ENCODE measurements around the gene RNU1-2. TPM values are rescaled to one million over a fixed set of nuclear protein-coding genes. Genes with fewer than 3 reads are reported as not detected.
A peak's percentile ranks its signal among the peaks of the same experiment; 100 is the strongest.
"Not testable (repeated sequence)": the region's sequence is repeated elsewhere in the genome, so short reads cannot be mapped to it uniquely, and the experiment has no call there.

The RNU1-2 gene
- total and polyA plus RNA-seq, 2 of the 8 experiments (the other 6 are each of a cell fraction or from before 2014, with no cell fraction given): 145 to 1,303 TPM

DNA sequence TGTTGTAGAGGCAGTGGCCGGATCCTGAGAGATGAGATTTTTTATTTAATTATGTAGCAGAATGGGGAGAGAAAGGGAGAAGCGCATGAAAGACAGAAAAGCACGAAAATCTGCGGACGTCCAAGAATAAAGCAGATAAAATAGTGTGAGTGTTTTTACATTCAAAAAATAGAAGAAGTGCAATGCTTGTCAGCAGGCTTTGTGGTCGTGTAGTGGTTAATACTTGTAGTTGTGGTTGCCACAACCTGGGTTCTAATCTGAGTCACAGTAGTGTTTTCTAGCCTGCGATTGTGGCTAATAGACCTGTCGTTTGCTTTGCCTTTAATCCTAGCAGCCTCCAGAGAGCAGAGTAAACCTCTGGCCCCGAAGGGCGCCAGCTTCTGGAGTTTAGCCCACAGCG is 32.8 kb upstream of the RNU1-2 start:
- H3K79me1 ChIP-seq (ENCODE audit: low read depth, low read length); H3K4me3 ChIP-seq (ENCODE audit: extremely low read depth in 1 of 4, insufficient read depth in 2 of 4, low read depth in 3 of 4, low read length in 4 of 4); H3K23me2 ChIP-seq (ENCODE audit: low read depth, low read length); H2BK12ac ChIP-seq (ENCODE audit: low read depth, low read length); H2AK5ac ChIP-seq (ENCODE audit: low read depth, low read length); H4K91ac ChIP-seq (replicated peaks; ENCODE audit: insufficient read length, low read length); H3K9ac ChIP-seq (replicated peaks in 1 of 4; ENCODE audit: extremely low read depth in 1 of 4, low read depth in 3 of 4, low read length in 3 of 4); H3K4ac ChIP-seq (replicated peaks; ENCODE audit: insufficient read length, low read depth, low read length); DNase-seq (ENCODE audit: low read depth in 1 of 2, low spot score in 2 of 2); H3K4me2 ChIP-seq (ENCODE audit: insufficient read depth in 1 of 2, low read depth in 2 of 2, low read length in 2 of 2); H2BK120ac ChIP-seq (replicated peaks; ENCODE audit: low read depth, low read length); H3K9me3 ChIP-seq (ENCODE audit: insufficient read depth in 2 of 2, low read depth in 1 of 2, low read length in 1 of 2); FAIRE-seq; H3K4me1 ChIP-seq (replicated peaks in 1 of 4; ENCODE audit: control insufficient read depth in 3 of 4, insufficient read depth in 4 of 4, low read length in 3 of 4); H4K5ac ChIP-seq (ENCODE audit: insufficient read length, low read depth, low read length); H3K27ac ChIP-seq (ENCODE audit: low read depth, low read length); CTCF ChIA-PET (ENCODE audit: partially characterized antibody); H2BK5ac ChIP-seq (ENCODE audit: low read depth, low read length); H3K23ac ChIP-seq (ENCODE audit: insufficient read length); H3K14ac ChIP-seq (ENCODE audit: insufficient read length); H2BK15ac ChIP-seq (ENCODE audit: low read length); H2AFZ ChIP-seq (ENCODE audit: low read length); H3K18ac ChIP-seq (ENCODE audit: extremely low read depth, low read length); H3K36me3 ChIP-seq (ENCODE audit: control insufficient read depth in 2 of 4, insufficient read depth in 4 of 4, low read length in 3 of 4); H2BK20ac ChIP-seq (ENCODE audit: low read length); H3K27me3 ChIP-seq (replicated peaks in 1 of 4; ENCODE audit: control insufficient read depth in 3 of 4, extremely low read depth in 1 of 4, insufficient read depth in 3 of 4, low read length in 3 of 4); POLR2A ChIA-PET (ENCODE audit: partially characterized antibody); H4K8ac ChIP-seq (ENCODE audit: extremely low read depth, insufficient read depth, low read length); H3K79me2 ChIP-seq (ENCODE audit: control insufficient read depth in 1 of 2, insufficient read depth in 2 of 2, low read length in 2 of 2); H3K56ac ChIP-seq (replicated peaks; ENCODE audit: insufficient read length, low read depth, low read length); H4K20me1 ChIP-seq (replicated peaks in 1 of 2; ENCODE audit: control insufficient read depth in 1 of 2, insufficient read depth in 2 of 2, low read length in 2 of 2): not testable (repeated sequence)
- 83% methylated on average over 6 of the region's 11 CpGs; no CpG with 5 or more reads in 1 of the 2 experiments for WGBS, 2 experiments (ENCODE audit: extremely low coverage in 1 of 2, insufficient coverage in 1 of 2, insufficient read length in 1 of 2, insufficient replicate concordance in 2 of 2, low coverage in 1 of 2, low lambda C conversion rate in 2 of 2, missing lambda C conversion rate in 1 of 2)

DNA sequence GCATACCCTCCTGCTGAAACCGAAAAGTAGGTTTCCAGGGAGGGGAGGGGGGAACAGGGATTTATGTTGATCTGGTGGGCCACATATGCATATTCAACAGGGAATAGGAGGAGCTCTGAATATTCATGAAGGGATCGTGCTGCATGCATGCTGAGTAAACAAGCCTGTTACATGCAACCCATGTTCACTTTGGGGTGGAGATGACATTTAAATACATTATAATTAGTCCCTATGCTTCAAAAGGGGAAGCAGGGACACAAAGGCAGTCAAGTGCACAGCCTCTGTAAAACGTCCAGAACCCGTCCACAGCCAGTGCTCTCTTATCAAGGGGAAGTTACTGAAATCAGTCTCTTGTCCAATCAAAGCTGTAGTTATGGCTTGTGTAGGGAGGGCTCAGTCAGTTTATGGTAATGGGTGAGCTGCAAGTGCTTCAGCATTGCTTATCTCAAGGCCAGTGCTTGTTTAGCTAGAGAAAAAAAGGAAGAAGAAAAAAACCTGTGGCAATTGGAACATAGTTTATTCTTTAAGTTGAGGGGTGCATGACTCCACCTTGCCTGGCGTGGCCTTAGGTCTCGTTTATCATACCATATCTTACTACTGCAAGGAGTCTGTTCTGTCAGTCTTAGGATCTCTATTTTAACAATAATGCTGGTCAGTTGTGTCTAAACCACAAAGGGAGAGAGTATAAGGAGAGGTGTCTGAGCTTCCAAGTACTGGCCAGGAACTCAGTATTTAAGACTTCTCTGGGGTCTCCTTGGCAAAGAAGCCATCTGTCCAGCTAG is 28.7 kb upstream of the RNU1-2 start:
- H4K5ac ChIP-seq (ENCODE audit: insufficient read length, low read depth, low read length); H3K4me3 ChIP-seq (ENCODE audit: extremely low read depth in 1 of 4, insufficient read depth in 2 of 4, low read depth in 3 of 4, low read length in 4 of 4); H3K14ac ChIP-seq (ENCODE audit: insufficient read length); H3K27me3 ChIP-seq (replicated peaks in 1 of 4; ENCODE audit: control insufficient read depth in 3 of 4, extremely low read depth in 1 of 4, insufficient read depth in 3 of 4, low read length in 3 of 4); H2BK120ac ChIP-seq (replicated peaks; ENCODE audit: low read depth, low read length); H3K4me1 ChIP-seq (replicated peaks in 1 of 4; ENCODE audit: control insufficient read depth in 3 of 4, insufficient read depth in 4 of 4, low read length in 3 of 4); H3K9me3 ChIP-seq (ENCODE audit: insufficient read depth in 2 of 2, low read depth in 1 of 2, low read length in 1 of 2); H2BK12ac ChIP-seq (ENCODE audit: low read depth, low read length); H3K79me1 ChIP-seq (ENCODE audit: low read depth, low read length); H4K91ac ChIP-seq (replicated peaks; ENCODE audit: insufficient read length, low read length); H3K23me2 ChIP-seq (ENCODE audit: low read depth, low read length); H4K8ac ChIP-seq (ENCODE audit: extremely low read depth, insufficient read depth, low read length); H4K20me1 ChIP-seq (replicated peaks in 1 of 2; ENCODE audit: control insufficient read depth in 1 of 2, insufficient read depth in 2 of 2, low read length in 2 of 2); H3K18ac ChIP-seq (ENCODE audit: extremely low read depth, low read length); H3K36me3 ChIP-seq (ENCODE audit: control insufficient read depth in 2 of 4, insufficient read depth in 4 of 4, low read length in 3 of 4); H3K79me2 ChIP-seq (ENCODE audit: control insufficient read depth in 1 of 2, insufficient read depth in 2 of 2, low read length in 2 of 2); H3K27ac ChIP-seq (ENCODE audit: low read depth, low read length); DNase-seq (ENCODE audit: low read depth in 1 of 2, low spot score in 2 of 2); H2BK5ac ChIP-seq (ENCODE audit: low read depth, low read length); H2AFZ ChIP-seq (ENCODE audit: low read length); H2BK20ac ChIP-seq (ENCODE audit: low read length); H3K23ac ChIP-seq (ENCODE audit: insufficient read length); CTCF ChIA-PET (ENCODE audit: partially characterized antibody); H3K56ac ChIP-seq (replicated peaks; ENCODE audit: insufficient read length, low read depth, low read length); H2BK15ac ChIP-seq (ENCODE audit: low read length); H2AK5ac ChIP-seq (ENCODE audit: low read depth, low read length); H3K9ac ChIP-seq (replicated peaks in 1 of 4; ENCODE audit: extremely low read depth in 1 of 4, low read depth in 3 of 4, low read length in 3 of 4); H3K4ac ChIP-seq (replicated peaks; ENCODE audit: insufficient read length, low read depth, low read length); POLR2A ChIA-PET (ENCODE audit: partially characterized antibody); FAIRE-seq: not testable (repeated sequence)
- WGBS, 2 experiments (ENCODE audit: extremely low coverage in 1 of 2, insufficient coverage in 1 of 2, insufficient read length in 1 of 2, insufficient replicate concordance in 2 of 2, low coverage in 1 of 2, low lambda C conversion rate in 2 of 2, missing lambda C conversion rate in 1 of 2): 28% methylated on average over 2 of the region's 6 CpGs; no CpG with 5 or more reads in 1 of the 2 experiments
- H3K4me2 ChIP-seq (ENCODE audit: insufficient read depth in 1 of 2, low read depth in 2 of 2, low read length in 2 of 2): peak overlapping the region in 1 of 2 experiments; percentile 24; a peak in 2 of 4 replicates

Data from H1 (cell line).